Epithelial cell of esophagus (primary cell): ENCODE data around the gene METAP1.
"Not testable (repeated sequence)": the region's sequence is repeated elsewhere in the genome, so short reads cannot be mapped to it uniquely, and the experiment has no call there.

Experiments
- DNase-seq: peaks from one replicate; pipeline ENCODE4 v3.0.0; 2010; ENCODE audit warnings: low read depth
- H3K4me3 ChIP-seq: 2 replicates; pipeline ENCODE4 v1.5.1; 2011; ENCODE audit warnings: mild to moderate bottlenecking, low read length, control low read depth
- CTCF ChIP-seq: IDR thresholded peaks from 2 replicates; pipeline ENCODE4 v1.5.1; 2011; ENCODE audit warnings: low read depth, mild to moderate bottlenecking, low read length, control low read depth, inconsistent platforms; ENCODE audit not compliant: insufficient read depth; ENCODE audit errors: missing control alignments

METAP1 gene

GRCh38 chr4:99021386-99021785 lies 25.9 kb downstream of the METAP1 start:
- TF ChIP-seq CTCF: no peak
- DNase-seq: no peak
- no peak overlapping the region for H3K4me3 ChIP-seq

GRCh38 chr4:99022566-99022965 lies 27.0 kb downstream of the METAP1 start:
- TF ChIP-seq CTCF: no peak
- peak overlapping the region; percentile 29 for H3K4me3 ChIP-seq

GRCh38 chr4:99023800-99024251 lies 28.3 kb downstream of the METAP1 start:
- H3K4me3 ChIP-seq, DNase-seq: not testable (repeated sequence)

More at GRCh38 chr4:99022566-99022965, 27.0 kb downstream of the METAP1 start:
- DNase-seq: no peak

GRCh38 chr4:99024481-99025275 lies 29.2 kb downstream of the METAP1 start:
- H3K4me3 ChIP-seq: no peak overlapping the region
- DNase-seq: peak; percentile 35
- TF ChIP-seq CTCF: peak; percentile 19

GRCh38 chr4:99025506-99025905 lies 30.0 kb downstream of the METAP1 start:
- TF ChIP-seq CTCF: no peak
- H3K4me3 ChIP-seq: no peak overlapping the region
- peak; percentile 42 for DNase-seq

- DNase-seq: no peak
- no peak overlapping the region for H3K4me3 ChIP-seq
- TF ChIP-seq CTCF: no peak
Observed at GRCh38 chr4:99027304-99027703, 31.8 kb downstream of the METAP1 start.

GRCh38 chr4:99028187-99028586 lies 32.7 kb downstream of the METAP1 start:
- no peak for TF ChIP-seq CTCF
- no peak overlapping the region for H3K4me3 ChIP-seq
- peak; percentile 57 for DNase-seq
